Endothelial cell of umbilical vein (primary cell): Measurements from ENCODE around the gene CMC1. TPM values are rescaled to one million over a fixed set of nuclear protein-coding genes. Genes with fewer than 3 reads are reported as not detected.

Experiments used
- BruUV-seq: library from RNA; stranded (reverse); fragments of 400-500 nt; replicated peaks from 2 replicates; lab custom pipeline; 2021; lab: Mats Ljungman, UMichigan
- CTCF ChIA-PET: fragments of 300-600, 350-600 bp; sonication (Branson Sonifier 250); formaldehyde crosslinking; loops from one replicate; lab custom pipeline; 2021; ENCODE audit warnings: antibody characterized with exemption, inconsistent platforms; lab: Charles Lee
- POLR2A ChIA-PET: fragments of 300-600, 350-600 bp; sonication (Branson Sonifier 250); formaldehyde crosslinking; loops from one replicate; lab custom pipeline; 2021; ENCODE audit warnings: antibody characterized with exemption, inconsistent platforms; lab: Charles Lee
- DNase-seq: peaks from one replicate; pipeline ENCODE4 v3.0.0-alpha.2; 2011; ENCODE audit warnings: low read depth, low spot score
- FAIRE-seq: peaks from 2 replicates; lab custom pipeline; 2011; peaks lifted over from hg19 to GRCh38; lab: Jason Lieb, UNC
- H2AFZ ChIP-seq: 2 replicates; pipeline ENCODE4 v1.6.0; 2012; ENCODE audit warnings: low read depth, low read length, control low read depth, inconsistent platforms
- H3K27ac ChIP-seq: 2 replicates; pipeline ENCODE4 v1.5.1; 2011; ENCODE audit warnings: low read depth, mild to moderate bottlenecking, control low read depth, low read length, moderate library complexity; ENCODE audit not compliant: insufficient read depth
- H3K27me3 ChIP-seq, 2 experiments: 2 replicates each; pipeline versions ENCODE4 v1.6.0 to v1.6.1; 2011; ENCODE audit warnings: low read length in 2 of 2, mixed read lengths in 1 of 2; ENCODE audit not compliant: control insufficient read depth in 2 of 2, insufficient read depth in 2 of 2
- H3K36me3 ChIP-seq, 2 experiments: 2 replicates in 1 of 2; 3 replicates in 1 of 2; pipeline ENCODE4 v1.5.1; 2011; ENCODE audit warnings: low read length in 2 of 2, mild to moderate bottlenecking in 1 of 2, moderate library complexity in 1 of 2; ENCODE audit not compliant: control insufficient read depth in 2 of 2, insufficient read depth in 2 of 2; ENCODE audit errors: extremely low read depth in 1 of 2
- H3K4me1 ChIP-seq: 3 replicates; pipeline ENCODE4 v1.5.1; 2011; ENCODE audit warnings: mild to moderate bottlenecking, low read length; ENCODE audit not compliant: control insufficient read depth, insufficient read depth; ENCODE audit errors: extremely low read depth
- H3K4me2 ChIP-seq: 2 replicates; pipeline ENCODE4 v1.6.1; 2011; ENCODE audit warnings: low read length, control low read depth, mixed read lengths; ENCODE audit not compliant: insufficient read depth
- H3K4me3 ChIP-seq, 3 experiments: fragments of 200-600 bp in 1 of 3; sonication (generic), shearing (Covaris generic) in 1 of 3; replicated peaks in 1 of 3; 2 replicates each; pipeline ENCODE4 v1.5.1; 2011 to 2016; ENCODE audit warnings: control low read depth in 3 of 3, low read length in 3 of 3, mild to moderate bottlenecking in 2 of 3, inconsistent platforms in 1 of 3, low read depth in 1 of 3, moderate library complexity in 1 of 3; ENCODE audit not compliant: insufficient read depth in 1 of 3
- H3K79me2 ChIP-seq: 2 replicates; pipeline ENCODE4 v1.6.0; 2012; ENCODE audit warnings: low read length, inconsistent platforms; ENCODE audit not compliant: control insufficient read depth, insufficient read depth
- H3K9ac ChIP-seq: replicated peaks from 2 replicates; pipeline ENCODE3; 2011; ENCODE audit warnings: low read length, control low read depth; ENCODE audit not compliant: insufficient read depth; ENCODE audit errors: extremely low read depth
- H3K9me1 ChIP-seq: replicated peaks from 3 replicates; pipeline ENCODE4 v1.6.0; 2011; ENCODE audit warnings: mild to moderate bottlenecking, low read length; ENCODE audit not compliant: control insufficient read depth, insufficient read depth; ENCODE audit errors: extremely low read depth
- H3K9me3 ChIP-seq: replicated peaks from 2 replicates; pipeline ENCODE4 v1.5.1; 2012; ENCODE audit warnings: low read length, inconsistent platforms; ENCODE audit not compliant: control insufficient read depth, insufficient read depth
- H4K20me1 ChIP-seq: replicated peaks from 2 replicates; pipeline ENCODE3; 2011; ENCODE audit warnings: mild to moderate bottlenecking, low read length; ENCODE audit not compliant: control insufficient read depth, insufficient read depth; ENCODE audit errors: extremely low read depth
- CTCF ChIP-seq, 2 donors: IDR thresholded peaks; 1 replicate in 1 of 2; 2 replicates in 1 of 2; pipeline ENCODE4 v1.5.1; 2011; ENCODE audit warnings: low read length in 2 of 2, mild to moderate bottlenecking in 2 of 2, moderate library complexity in 2 of 2, control low read depth in 1 of 2, inconsistent platforms in 1 of 2, low read depth in 1 of 2; ENCODE audit not compliant: insufficient read depth in 1 of 2; ENCODE audit errors: extremely low read depth in 1 of 2
- EZH2 ChIP-seq: IDR thresholded peaks from 2 replicates; pipeline ENCODE4 v1.6.1; 2012; ENCODE audit warnings: borderline replicate concordance, low read depth, mild to moderate bottlenecking, moderate library complexity, low read length, inconsistent platforms; ENCODE audit not compliant: severe bottlenecking
- FOS ChIP-seq: IDR thresholded peaks from 2 replicates; pipeline ENCODE4 v1.6.1; 2011; ENCODE audit warnings: mild to moderate bottlenecking, low read length, moderate library complexity, borderline replicate concordance; ENCODE audit not compliant: insufficient read depth
- GATA2 ChIP-seq: IDR thresholded peaks from 2 replicates; pipeline ENCODE4 v1.7.0; 2011; ENCODE audit warnings: low read depth, mild to moderate bottlenecking, moderate library complexity, mixed read lengths, low read length; ENCODE audit not compliant: insufficient read length, insufficient read depth
- JUN ChIP-seq: IDR thresholded peaks from 2 replicates; pipeline ENCODE4 v1.6.1; 2011; ENCODE audit warnings: borderline replicate concordance, low read depth; ENCODE audit not compliant: insufficient read length, insufficient read depth
- MAX ChIP-seq: IDR thresholded peaks from 2 replicates; pipeline ENCODE4 v1.6.1; 2011; ENCODE audit not compliant: insufficient read depth, insufficient read length
- MYC ChIP-seq: IDR thresholded peaks from one replicate; pipeline ENCODE4 v1.6.1; 2011; ENCODE audit warnings: mild to moderate bottlenecking, low read depth, low read length
- POLR2A ChIP-seq: IDR thresholded peaks from 2 replicates; pipeline ENCODE4 v1.6.1; 2012; ENCODE audit warnings: low read depth, mild to moderate bottlenecking, control low read depth, low read length
- POLR2AphosphoS5 ChIP-seq: IDR thresholded peaks from 2 replicates; pipeline ENCODE4 v1.6.1; 2012; ENCODE audit warnings: low read depth, mild to moderate bottlenecking, control low read depth, low read length, moderate library complexity; ENCODE audit not compliant: insufficient read depth
- dilution Hi-C: fragments of 300-500 bp; cut with MboI; formaldehyde crosslinking; loops from one replicate; pipeline ENCODE4 v1.15.0; 2019; ENCODE audit warnings: low sequenced_read_pairs; ENCODE audit not compliant: extremely low pct_ligation_motif_present
- intact Hi-C: fragments of 100-400 bp; cut with micrococcal nuclease; formaldehyde crosslinking; loops from one replicate; pipeline ENCODE4 v1.10.0; 2022
- polyA plus RNA-seq, 4 experiments: library from polyadenylated mRNA; depleted of rRNA in 3 of 4; stranded (reverse) in 3 of 4; unstranded in 1 of 4; fragments of >200 nt; gene quantifications; 2 replicates each; pipeline versions ENCODE4 v1.2.1 to v1.2.3, GENCODE V29; 2011 to 2012; ENCODE audit warnings: missing spikeins in 1 of 4
- total RNA-seq: library from RNA; stranded (reverse); gene quantifications from 2 replicates; pipeline ENCODE4 v1.2.3, GENCODE V29; 2021

Gene CMC1
- total and polyA plus RNA-seq, 2 donors (not counting 3 experiments of a cell fraction or from before 2014, with no cell fraction given), result 13.1 to 18.6 TPM

GRCh38 chr3:28228623-28229022 lies 12.8 kb upstream of the CMC1 start:
- Histone ChIP-seq H3K4me3 (no peak overlapping the region), H3K9me3 (no peaks in the 10 kb centered on the region), H3K36me3 (no peaks in the 10 kb centered on the region), H3K27me3 (no peaks in the 10 kb centered on the region), H3K27ac (no peak overlapping the region), H4K20me1 (no peaks in the 10 kb centered on the region), H3K79me2 (no peaks in the 10 kb centered on the region), H3K4me2 (no peak overlapping the region), H3K4me1 (no peaks in the 10 kb centered on the region), H3K9ac (no peak overlapping the region), H2AFZ (no peak overlapping the region), H3K9me1 (no peaks in the 10 kb centered on the region)
- intact Hi-C loops (no loop called here), dilution Hi-C loops (no loop called here)
- no peak for DNase-seq
- TF ChIP-seq EZH2 (no peak), GATA2 (no peak), POLR2A (no peak)
- FAIRE-seq, result no peak
- no TSS peak for BruUV-seq
- POLR2A ChIA-PET, result no interaction called here
- CTCF ChIA-PET, result no interaction called here

- Histone ChIP-seq H3K36me3 (no peaks in the 10 kb centered on the region), H3K9me3 (no peaks in the 10 kb centered on the region), H2AFZ (no peak overlapping the region), H3K79me2 (no peaks in the 10 kb centered on the region), H4K20me1 (no peaks in the 10 kb centered on the region), H3K4me2 (no peak overlapping the region), H3K27ac (no peak overlapping the region), H3K9ac (no peak overlapping the region), H3K27me3 (peaks cover 2 to 8% of the 10 kb centered on the region in 2 experiments), H3K4me3 (no peak overlapping the region), H3K4me1 (no peaks in the 10 kb centered on the region), H3K9me1 (no peaks in the 10 kb centered on the region)
- ChIA-PET CTCF (no interaction called here), POLR2A (no interaction called here)
- DNase-seq (no peak), FAIRE-seq (no peak)
- dilution Hi-C loops (no loop called here), intact Hi-C loops (no loop called here)
- no TSS peak for BruUV-seq
- TF ChIP-seq JUN (no peak), FOS (no peak), POLR2A (no peak), EZH2 (no peak), MYC (no peak), POLR2AphosphoS5 (no peak), MAX (no peak), CTCF (IDR thresholded peaks at IDR 0.05; ENCODE audit: extremely low read depth in 1 of 2, insufficient read depth in 1 of 2, low read depth in 1 of 2, low read length in 2 of 2) (no peak), GATA2 (no peak)
Observed at GRCh38 chr3:28232659-28233058, 8.8 kb upstream of the CMC1 start.
